Stimulated activated naive B cell treated with anti-CD40 and anti-IgM and Interleukin-4, amounts not matched to agents 10 μg/mL and 1 μg/mL and 100 μg/mL, for 72 hours (primary cell): Measurements from ENCODE around the gene MOXD1.
"Not testable (repeated sequence)": the region's sequence is repeated elsewhere in the genome, so short reads cannot be mapped to it uniquely, and the experiment has no call there.

ENCODE experiments used
- ATAC-seq, 2 donors: fragments of 150-1000 bp; cut with Tn5 transposase; replicated peaks; 2 replicates each; pipeline ENCODE4 v1.10.0; 2021; ENCODE audit warnings: moderate library complexity in 1 of 2
- DNase-seq: peaks from one replicate; pipeline ENCODE4 v3.0.0; 2021
- H3K27ac Mint-ChIP-seq: one replicate; pipeline ENCODE4 v1.8.0; 2022; ENCODE audit warnings: mild to moderate bottlenecking, mixed read lengths
- H3K27me3 Mint-ChIP-seq, 2 donors: one replicate each; pipeline ENCODE4 v1.8.0; 2022; ENCODE audit warnings: mixed read lengths in 2 of 2
- H3K36me3 Mint-ChIP-seq, 2 donors: one replicate each; pipeline ENCODE4 v1.8.0; 2022; ENCODE audit warnings: mixed read lengths in 2 of 2, mild to moderate bottlenecking in 1 of 2
- H3K4me1 Mint-ChIP-seq, 2 donors: one replicate each; pipeline ENCODE4 v1.8.0; 2022; ENCODE audit warnings: mixed read lengths in 2 of 2, mild to moderate bottlenecking in 1 of 2
- H3K4me3 Mint-ChIP-seq, 2 donors: one replicate each; pipeline ENCODE4 v1.8.0; 2022; ENCODE audit warnings: mild to moderate bottlenecking in 2 of 2, mixed read lengths in 2 of 2, moderate library complexity in 1 of 2
- H3K9me3 Mint-ChIP-seq, 2 donors: one replicate each; pipeline ENCODE4 v1.8.0; 2022; ENCODE audit warnings: mixed read lengths in 2 of 2, mild to moderate bottlenecking in 1 of 2

MOXD1 gene

GRCh38 chr6:132270726-132271402 is 130.4 kb downstream of the MOXD1 start:
- ATAC-seq: peak; percentile 67 to 72
- Mint-ChIP-seq H3K9me3 (no peaks in the 10 kb centered on the region), H3K36me3 (peaks cover 0 to 1% of the 10 kb centered on the region in 2 donors), H3K27me3 (peaks cover 10 to 11% of the 10 kb centered on the region in 2 donors), H3K4me3 (no peak overlapping the region), H3K27ac (peak overlapping the region; percentile 9), H3K4me1 (peaks cover 12 to 22% of the 10 kb centered on the region in 2 donors)
- no peak for DNase-seq

GRCh38 chr6:132268666-132269065 is 132.6 kb downstream of the MOXD1 start:
- not testable (repeated sequence) for H3K27ac Mint-ChIP-seq, ATAC-seq

GRCh38 chr6:132268209-132268608 is 133.1 kb downstream of the MOXD1 start:
- H3K27ac Mint-ChIP-seq: no peak overlapping the region
- ATAC-seq (no peak), DNase-seq (no peak)
- H3K4me1 Mint-ChIP-seq: peaks cover 12 to 22% of the 10 kb centered on the region in 2 donors
- H3K27me3 Mint-ChIP-seq: no peaks in the 10 kb centered on the region
- no peak overlapping the region for H3K4me3 Mint-ChIP-seq
- H3K9me3 Mint-ChIP-seq: no peaks in the 10 kb centered on the region
- H3K36me3 Mint-ChIP-seq: peaks cover 0 to 1% of the 10 kb centered on the region in 2 donors

More at GRCh38 chr6:132268666-132269065, 132.6 kb downstream of the MOXD1 start:
- not testable (repeated sequence) for H3K9me3 Mint-ChIP-seq, H3K36me3 Mint-ChIP-seq, H3K27me3 Mint-ChIP-seq, DNase-seq
- peaks cover 12 to 22% of the 10 kb centered on the region in 2 donors for H3K4me1 Mint-ChIP-seq
- peak overlapping the region; percentile 41 to 58 for H3K4me3 Mint-ChIP-seq

GRCh38 chr6:132265451-132266097 is 135.7 kb downstream of the MOXD1 start:
- ATAC-seq: no peak
- no peak overlapping the region for H3K4me3 Mint-ChIP-seq
- peaks cover 0 to 4% of the 10 kb centered on the region in 2 donors for H3K27me3 Mint-ChIP-seq
- H3K9me3 Mint-ChIP-seq: no peaks in the 10 kb centered on the region
- DNase-seq: no peak
- no peak overlapping the region for H3K27ac Mint-ChIP-seq
- peaks cover 4 to 14% of the 10 kb centered on the region in 2 donors for H3K4me1 Mint-ChIP-seq
- H3K36me3 Mint-ChIP-seq: peaks cover 0 to 1% of the 10 kb centered on the region in 2 donors

- no peak for ATAC-seq
- peaks cover 2 to 6% of the 10 kb centered on the region in 2 donors for H3K4me1 Mint-ChIP-seq
- H3K27ac Mint-ChIP-seq: no peak overlapping the region
- H3K4me3 Mint-ChIP-seq: no peak overlapping the region
- peaks cover 0 to 6% of the 10 kb centered on the region in 2 donors for H3K27me3 Mint-ChIP-seq
- no peak for DNase-seq
- H3K36me3 Mint-ChIP-seq: peaks cover 0 to 1% of the 10 kb centered on the region in 2 donors
- no peaks in the 10 kb centered on the region for H3K9me3 Mint-ChIP-seq
Observed at GRCh38 chr6:132264021-132264500, 137.2 kb downstream of the MOXD1 start.

GRCh38 chr6:132261354-132261753 is 139.9 kb downstream of the MOXD1 start:
- Mint-ChIP-seq H3K27ac (no peak overlapping the region), H3K36me3 (no peaks in the 10 kb centered on the region), H3K27me3 (peaks cover 0 to 8% of the 10 kb centered on the region in 2 donors), H3K4me3 (no peak overlapping the region), H3K4me1 (no peaks in the 10 kb centered on the region), H3K9me3 (no peaks in the 10 kb centered on the region)
- DNase-seq: no peak
- no peak for ATAC-seq

- Mint-ChIP-seq H3K4me1 (no peaks in the 10 kb centered on the region), H3K9me3 (no peaks in the 10 kb centered on the region), H3K27ac (no peak overlapping the region), H3K27me3 (peaks cover 8 to 16% of the 10 kb centered on the region in 2 donors), H3K36me3 (no peaks in the 10 kb centered on the region), H3K4me3 (no peak overlapping the region)
- DNase-seq (no peak), ATAC-seq (no peak)
Observed at GRCh38 chr6:132259070-132259469, 142.2 kb downstream of the MOXD1 start.

- Mint-ChIP-seq H3K4me1 (no peaks in the 10 kb centered on the region), H3K27me3 (peaks cover 8 to 16% of the 10 kb centered on the region in 2 donors), H3K36me3 (no peaks in the 10 kb centered on the region), H3K27ac (no peak overlapping the region), H3K4me3 (no peak overlapping the region), H3K9me3 (no peaks in the 10 kb centered on the region)
- ATAC-seq (no peak), DNase-seq (no peak)
Observed at GRCh38 chr6:132257561-132257960, 143.7 kb downstream of the MOXD1 start.

GRCh38 chr6:132256457-132256856 is 144.8 kb downstream of the MOXD1 start:
- ATAC-seq: no peak
- Mint-ChIP-seq H3K4me1 (no peaks in the 10 kb centered on the region), H3K27ac (no peak overlapping the region), H3K4me3 (no peak overlapping the region), H3K9me3 (peaks cover 4% of the 10 kb centered on the region in 2 donors), H3K27me3 (peaks cover 8 to 16% of the 10 kb centered on the region in 2 donors), H3K36me3 (peaks cover 0 to 4% of the 10 kb centered on the region in 2 donors)
- DNase-seq: no peak

GRCh38 chr6:132253906-132254305 is 147.4 kb downstream of the MOXD1 start:
- ATAC-seq (no peak), DNase-seq (no peak)
- Mint-ChIP-seq H3K9me3 (peaks cover 4% of the 10 kb centered on the region in 2 donors), H3K27ac (no peak overlapping the region), H3K27me3 (peaks cover 8% of the 10 kb centered on the region in 2 donors), H3K36me3 (peaks cover 0 to 4% of the 10 kb centered on the region in 2 donors), H3K4me1 (no peaks in the 10 kb centered on the region), H3K4me3 (no peak overlapping the region)

- Mint-ChIP-seq H3K4me3 (no peak overlapping the region), H3K9me3 (peaks cover 4% of the 10 kb centered on the region in 2 donors), H3K27me3 (peaks cover 12 to 13% of the 10 kb centered on the region in 2 donors), H3K27ac (no peak overlapping the region), H3K4me1 (no peaks in the 10 kb centered on the region), H3K36me3 (peaks cover 0 to 4% of the 10 kb centered on the region in 2 donors)
- ATAC-seq: no peak
- DNase-seq: no peak
Observed at GRCh38 chr6:132253211-132253610, 148.1 kb downstream of the MOXD1 start.

- no peaks in the 10 kb centered on the region for H3K4me1 Mint-ChIP-seq
- peaks cover 4% of the 10 kb centered on the region in 2 donors for H3K9me3 Mint-ChIP-seq
- H3K4me3 Mint-ChIP-seq: no peak overlapping the region
- peaks cover 13% of the 10 kb centered on the region in 2 donors for H3K27me3 Mint-ChIP-seq
- H3K27ac Mint-ChIP-seq: no peak overlapping the region
- peaks cover 0 to 4% of the 10 kb centered on the region in 2 donors for H3K36me3 Mint-ChIP-seq
- ATAC-seq (no peak), DNase-seq (no peak)
Observed at GRCh38 chr6:132252113-132252512, 149.2 kb downstream of the MOXD1 start.

GRCh38 chr6:132251711-132252110 is 149.6 kb downstream of the MOXD1 start:
- peaks cover 4% of the 10 kb centered on the region in 2 donors for H3K9me3 Mint-ChIP-seq
- no peak overlapping the region for H3K4me3 Mint-ChIP-seq
- peaks cover 13% of the 10 kb centered on the region in 2 donors for H3K27me3 Mint-ChIP-seq
- DNase-seq (no peak), ATAC-seq (no peak)
- H3K27ac Mint-ChIP-seq: no peak overlapping the region
- H3K4me1 Mint-ChIP-seq: no peaks in the 10 kb centered on the region
- H3K36me3 Mint-ChIP-seq: peaks cover 0 to 4% of the 10 kb centered on the region in 2 donors

GRCh38 chr6:132247381-132248159 is 153.7 kb downstream of the MOXD1 start:
- H3K4me1 Mint-ChIP-seq: no peaks in the 10 kb centered on the region
- peaks cover 0 to 4% of the 10 kb centered on the region in 2 donors for H3K36me3 Mint-ChIP-seq
- no peak for ATAC-seq

More at GRCh38 chr6:132247381-132248159, 153.7 kb downstream of the MOXD1 start:
- DNase-seq: no peak
- no peak overlapping the region for H3K4me3 Mint-ChIP-seq
- H3K27ac Mint-ChIP-seq: no peak overlapping the region
- peaks cover 4% of the 10 kb centered on the region in 2 donors for H3K9me3 Mint-ChIP-seq
- peaks cover 5 to 8% of the 10 kb centered on the region in 2 donors for H3K27me3 Mint-ChIP-seq
